Mesendoderm (in vitro differentiated cells): ENCODE results near the gene MOV10.

ENCODE experiments used
- DNase-seq: peaks from one replicate; pipeline ENCODE4 v3.0.0; 2013
- H2AK5ac ChIP-seq: 2 replicates; pipeline ENCODE4 v1.6.1; 2013; ENCODE audit warnings: low read length, inconsistent platforms
- H2BK120ac ChIP-seq: 2 replicates; pipeline ENCODE4 v1.6.1; 2013; ENCODE audit warnings: low read depth, mild to moderate bottlenecking, low read length, moderate library complexity, mixed read lengths
- H2BK15ac ChIP-seq: replicated peaks from 2 replicates; pipeline ENCODE4 v1.6.1; 2013; ENCODE audit warnings: low read depth, mild to moderate bottlenecking, moderate library complexity
- H2BK5ac ChIP-seq: 2 replicates; pipeline ENCODE4 v1.6.1; 2013; ENCODE audit warnings: low read length, inconsistent platforms
- H3K18ac ChIP-seq: 2 replicates; pipeline ENCODE4 v1.6.1; 2013; ENCODE audit warnings: mild to moderate bottlenecking, low read length, mixed read lengths
- H3K23ac ChIP-seq: one replicate; pipeline ENCODE4 v1.6.1; 2013; ENCODE audit warnings: low read length
- H3K27ac ChIP-seq: 2 replicates; pipeline ENCODE4 v1.5.1; 2013; ENCODE audit warnings: low read depth, mild to moderate bottlenecking, inconsistent platforms, low read length, moderate library complexity
- H3K27me3 ChIP-seq: 2 replicates; pipeline ENCODE4 v1.6.1; 2013; ENCODE audit warnings: low read length, control low read depth, mild to moderate bottlenecking, inconsistent platforms; ENCODE audit not compliant: insufficient read depth, poor library complexity
- H3K36me3 ChIP-seq: 2 replicates; pipeline ENCODE4 v1.6.1; 2013; ENCODE audit warnings: low read length, inconsistent platforms; ENCODE audit not compliant: control insufficient read depth, insufficient read depth
- H3K4ac ChIP-seq: one replicate; pipeline ENCODE4 v1.6.1; 2013; ENCODE audit warnings: low read depth, mild to moderate bottlenecking, low read length, moderate library complexity
- H3K4me1 ChIP-seq: 2 replicates; pipeline ENCODE4 v1.6.1; 2013; ENCODE audit warnings: low read depth, low read length, inconsistent platforms; ENCODE audit not compliant: control insufficient read depth
- H3K4me2 ChIP-seq: 2 replicates; pipeline ENCODE4 v1.6.1; 2013; ENCODE audit warnings: low read length
- H3K4me3 ChIP-seq: 2 replicates; pipeline ENCODE4 v1.5.1; 2013; ENCODE audit warnings: mild to moderate bottlenecking, low read length
- H3K56ac ChIP-seq: one replicate; pipeline ENCODE4 v1.6.1; 2013; ENCODE audit warnings: low read length
- H3K79me1 ChIP-seq: 2 replicates; pipeline ENCODE4 v1.6.1; 2013; ENCODE audit warnings: low read length, inconsistent platforms
- H3K79me2 ChIP-seq: 2 replicates; pipeline ENCODE4 v1.6.1; 2013; ENCODE audit warnings: mild to moderate bottlenecking, low read length; ENCODE audit not compliant: control insufficient read depth, insufficient read depth
- H3K9ac ChIP-seq: 2 replicates; pipeline ENCODE4 v1.6.1; 2013; ENCODE audit warnings: low read length, inconsistent platforms
- H4K5ac ChIP-seq: one replicate; pipeline ENCODE4 v1.6.1; 2013; ENCODE audit warnings: low read length
- H4K8ac ChIP-seq: one replicate; pipeline ENCODE4 v1.6.1; 2013; ENCODE audit warnings: low read depth, mild to moderate bottlenecking, control low read depth, low read length, moderate library complexity
- WGBS: extraction: QIAGEN DNeasy Blood & Tissue Kit; methylation state at CpG from one replicate; pipeline ENCODE4 v1.1.7; 2013; ENCODE audit warnings: low lambda C conversion rate, missing lambda C conversion rate; ENCODE audit not compliant: insufficient coverage; ENCODE audit errors: extremely low coverage; 5-methylcytosine and 5-hydroxymethylcytosine counted together

Gene MOV10

GRCh38 chr1:112697781-112698201, 23.3 kb downstream of the MOV10 start:
- no peak overlapping the region for H4K5ac ChIP-seq
- peaks cover 13% of the 10 kb centered on the region for H3K79me1 ChIP-seq
- no peak overlapping the region for H3K4ac ChIP-seq
- H3K27me3 ChIP-seq: no peaks in the 10 kb centered on the region
- peaks cover 22% of the 10 kb centered on the region for H3K36me3 ChIP-seq
- DNase-seq: no peak
- no peak overlapping the region for H3K4me2 ChIP-seq
- no peak overlapping the region for H4K8ac ChIP-seq
- H3K27ac ChIP-seq: no peak overlapping the region
- H2BK120ac ChIP-seq: no peak overlapping the region
- no peak overlapping the region for H3K9ac ChIP-seq
- H3K4me1 ChIP-seq: peaks cover 31% of the 10 kb centered on the region
- no CpG with 5 or more reads among the region's 9 CpGs for WGBS
- H2AK5ac ChIP-seq: no peak overlapping the region
- no peak overlapping the region for H3K56ac ChIP-seq
- H3K23ac ChIP-seq: no peak overlapping the region
- H2BK15ac ChIP-seq: no peak overlapping the region
- H3K79me2 ChIP-seq: no peaks in the 10 kb centered on the region
- H2BK5ac ChIP-seq: no peak overlapping the region
- H3K18ac ChIP-seq: no peak overlapping the region
- H3K4me3 ChIP-seq: no peak overlapping the region

GRCh38 chr1:112698366-112699310, 24.2 kb downstream of the MOV10 start:
- no peak overlapping the region for H3K18ac ChIP-seq
- H2BK120ac ChIP-seq: no peak overlapping the region
- H3K4me2 ChIP-seq: no peak overlapping the region
- H4K5ac ChIP-seq: no peak overlapping the region
- peaks cover 17% of the 10 kb centered on the region for H3K79me1 ChIP-seq
- no peak overlapping the region for H4K8ac ChIP-seq
- H3K23ac ChIP-seq: no peak overlapping the region
- H3K4me1 ChIP-seq: peaks cover 31% of the 10 kb centered on the region
- no peak overlapping the region for H3K4me3 ChIP-seq
- H2BK15ac ChIP-seq: no peak overlapping the region
- no peak overlapping the region for H3K4ac ChIP-seq
- peaks cover 24% of the 10 kb centered on the region for H3K36me3 ChIP-seq
- H3K27me3 ChIP-seq: no peaks in the 10 kb centered on the region
- peak overlapping the region; percentile 22 for H3K56ac ChIP-seq
- H3K79me2 ChIP-seq: peaks cover 2% of the 10 kb centered on the region
- WGBS: no CpG with 5 or more reads among the region's 17 CpGs
- no peak overlapping the region for H2BK5ac ChIP-seq
- H3K27ac ChIP-seq: no peak overlapping the region
- H2AK5ac ChIP-seq: no peak overlapping the region
- peak; percentile 92 for DNase-seq
- peak overlapping the region; percentile 44 for H3K9ac ChIP-seq

DNA sequence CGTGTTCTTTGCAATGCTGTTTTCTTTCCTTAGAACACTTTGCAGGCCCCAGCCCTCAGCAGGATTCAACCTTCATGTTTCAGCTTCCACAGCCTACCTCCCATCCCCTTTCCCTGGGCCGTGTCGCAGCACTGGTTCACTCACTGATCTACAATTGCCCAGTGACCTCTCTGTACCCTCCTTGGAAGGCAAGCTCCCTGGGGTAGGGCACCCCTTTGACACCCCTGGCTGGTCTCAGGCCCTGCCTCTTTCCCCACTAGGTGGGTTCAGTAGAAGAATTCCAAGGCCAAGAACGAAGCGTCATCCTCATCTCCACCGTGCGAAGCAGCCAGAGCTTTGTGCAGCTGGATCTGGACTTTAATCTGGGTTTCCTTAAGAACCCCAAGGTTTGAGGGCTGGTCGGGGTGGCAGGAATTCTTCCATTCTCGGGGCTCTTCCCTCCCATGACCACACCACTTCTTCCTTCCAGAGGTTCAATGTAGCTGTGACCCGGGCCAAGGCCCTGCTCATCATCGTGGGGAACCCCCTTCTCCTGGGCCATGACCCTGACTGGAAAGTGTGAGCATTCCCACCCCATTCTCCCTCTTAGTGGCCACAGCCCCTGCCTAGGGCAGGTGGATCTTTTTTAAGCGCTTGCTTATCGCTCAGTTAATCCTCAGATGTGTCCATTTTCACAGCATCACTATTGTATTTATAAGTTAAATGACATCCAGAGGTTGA, 25.1 kb downstream of the MOV10 start:
- Histone ChIP-seq H4K8ac (no peak overlapping the region), H3K4ac (no peak overlapping the region), H3K36me3 (peaks cover 24% of the 10 kb centered on the region), H3K9ac (peak overlapping the region; percentile 44), H3K79me1 (peaks cover 25% of the 10 kb centered on the region), H3K4me2 (no peak overlapping the region), H3K23ac (peak overlapping the region; percentile 20), H2AK5ac (peak overlapping the region; percentile 2), H3K4me1 (peaks cover 35% of the 10 kb centered on the region), H2BK15ac (no peak overlapping the region), H3K27me3 (no peaks in the 10 kb centered on the region), H4K5ac (no peak overlapping the region), H3K56ac (peak overlapping the region; percentile 76), H3K79me2 (peaks cover 10% of the 10 kb centered on the region), H3K4me3 (no peak overlapping the region), H2BK5ac (peak overlapping the region; percentile 54), H3K27ac (peak overlapping the region; percentile 42), H3K18ac (peak overlapping the region; percentile 7), H2BK120ac (no peak overlapping the region)
- no CpG with 5 or more reads among the region's 13 CpGs for WGBS
- no peak for DNase-seq

GRCh38 chr1:112700290-112701226, 26.1 kb downstream of the MOV10 start:
- H3K79me1 ChIP-seq: peaks cover 27% of the 10 kb centered on the region
- no CpG with 5 or more reads among the region's 7 CpGs for WGBS
- no peak overlapping the region for H2BK15ac ChIP-seq
- peak overlapping the region; percentile 93 for H3K27ac ChIP-seq
- H4K5ac ChIP-seq: no peak overlapping the region
- H3K4ac ChIP-seq: peak overlapping the region; percentile 40
- peak overlapping the region; percentile 79 for H3K56ac ChIP-seq
- no peak overlapping the region for H4K8ac ChIP-seq
- H3K36me3 ChIP-seq: peaks cover 24% of the 10 kb centered on the region
- H2BK120ac ChIP-seq: peak overlapping the region; percentile 33
- H3K27me3 ChIP-seq: no peaks in the 10 kb centered on the region
- H3K4me2 ChIP-seq: peak overlapping the region; percentile 3
- H3K79me2 ChIP-seq: peaks cover 14% of the 10 kb centered on the region
- peak overlapping the region; percentile 2 for H2AK5ac ChIP-seq
- DNase-seq: peak; percentile 98
- H3K4me1 ChIP-seq: peaks cover 40% of the 10 kb centered on the region
- H3K23ac ChIP-seq: peak overlapping the region; percentile 20
- no peak overlapping the region for H3K4me3 ChIP-seq
- peak overlapping the region; percentile 63 for H3K9ac ChIP-seq
- H3K18ac ChIP-seq: peak overlapping the region; percentile 31
- peak overlapping the region; percentile 81 for H2BK5ac ChIP-seq
